Peyer's patch (tissue), 4 donors: Measurements from ENCODE around the gene PACS2. TPM values are rescaled to one million over a fixed set of nuclear protein-coding genes. Genes with fewer than 3 reads are reported as not detected.

Source experiments
- DNase-seq, 3 donors: peaks; one replicate each; pipeline ENCODE4 v3.0.0-alpha.2; 2017 to 2019
- H3K27ac ChIP-seq, 4 donors: fragments of 200-600 bp; sonication (generic); one replicate each; pipeline ENCODE4 v1.5.1; 2016 to 2019
- H3K27me3 ChIP-seq, 2 donors: fragments of 200-600 bp; sonication (generic); one replicate each; pipeline ENCODE4 v1.5.1; 2019
- H3K36me3 ChIP-seq, 3 donors: fragments of 200-600 bp; sonication (generic); one replicate each; pipeline ENCODE4 v1.5.1; 2016 to 2019
- H3K4me1 ChIP-seq, 4 donors: fragments of 200-600 bp; sonication (generic); one replicate each; pipeline ENCODE4 v1.5.1; 2016 to 2019
- H3K4me3 ChIP-seq, 4 donors: fragments of 200-600 bp; sonication (generic); 1 replicate in 3 of 4; 2 replicates in 1 of 4; pipeline ENCODE4 v1.5.1; 2016 to 2019; ENCODE audit warnings: mild to moderate bottlenecking in 1 of 4
- H3K9me3 ChIP-seq, 4 donors: fragments of 200-600 bp; sonication (generic); one replicate each; pipeline ENCODE4 v1.5.1; 2016 to 2019; ENCODE audit warnings: mild to moderate bottlenecking in 1 of 4
- CTCF ChIP-seq, 6 experiments: fragments of 450-650 bp in 4 of 6; fragments of 200-600 bp in 2 of 6; sonication (generic) in 1 of 6; IDR thresholded peaks; one replicate each; pipeline ENCODE4 v1.5.1; 2017 to 2019; ENCODE audit warnings: antibody characterized with exemption in 6 of 6, mild to moderate bottlenecking in 3 of 6, moderate library complexity in 1 of 6
- POLR2A ChIP-seq, 2 donors: fragments of 450-650 bp; IDR thresholded peaks; one replicate each; pipeline ENCODE4 v1.5.1; 2017; ENCODE audit warnings: antibody characterized with exemption in 2 of 2, mild to moderate bottlenecking in 2 of 2, moderate library complexity in 2 of 2
- total RNA-seq, 4 donors: library from RNA; depleted of rRNA; stranded (reverse); fragments of >200 nt; gene quantifications; one replicate each; pipeline ENCODE4 v1.1.0, GENCODE V29; 2016

The PACS2 gene
- total RNA-seq, 4 donors from 2014 or later, result 77.2 to 158 (median 126) TPM

DNA sequence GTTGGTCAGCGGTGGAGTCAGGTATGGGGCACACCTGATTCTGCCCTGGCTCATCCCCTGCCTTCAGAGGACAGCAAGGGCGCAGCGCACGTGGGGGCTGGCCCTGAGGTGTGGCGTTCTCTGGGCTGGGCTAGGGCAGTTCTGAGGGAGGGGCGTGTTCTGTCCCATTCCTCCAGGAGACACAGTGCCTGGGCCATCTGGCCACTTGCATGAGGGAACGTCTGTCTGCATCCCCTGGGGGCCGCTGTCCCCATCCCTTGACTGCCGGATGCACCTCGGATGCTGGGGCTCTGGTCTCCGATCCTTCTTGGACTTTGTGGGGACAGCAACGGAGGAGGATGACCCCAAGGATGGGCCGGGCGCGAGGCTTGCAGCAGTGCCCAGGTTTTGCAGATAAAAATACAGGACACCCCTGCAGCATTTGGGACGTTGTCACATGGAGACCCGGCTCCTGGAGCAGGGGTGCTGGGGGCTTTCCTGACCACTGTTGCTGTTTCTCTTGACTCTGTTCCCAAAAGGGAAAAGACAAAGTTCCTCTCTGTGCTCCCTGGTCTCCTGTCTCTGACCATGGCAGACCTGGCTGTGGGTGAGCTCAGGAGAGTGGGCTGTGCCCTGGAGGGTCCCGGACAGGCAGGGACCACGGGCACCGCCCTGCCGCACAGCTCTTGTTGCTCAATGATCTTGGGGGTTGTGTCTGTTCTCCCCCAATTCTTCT lies 112.0 kb downstream of the PACS2 start:
- TF ChIP-seq POLR2A (IDR thresholded peaks at IDR 0.05) (no peak), CTCF (IDR thresholded peaks at IDR 0.05) (no peak)
- no peak for DNase-seq
- no peaks in the 10 kb centered on the region for H3K27me3 ChIP-seq
- peaks cover 0 to 10% (median 5%) of the 10 kb centered on the region in 4 donors for H3K4me1 ChIP-seq
- no peak overlapping the region for H3K27ac ChIP-seq
- no peaks in the 10 kb centered on the region for H3K9me3 ChIP-seq
- no peak overlapping the region for H3K4me3 ChIP-seq
- no peaks in the 10 kb centered on the region for H3K36me3 ChIP-seq

GRCh38 chr14:105427412-105427811 lies 112.9 kb downstream of the PACS2 start:
- TF ChIP-seq POLR2A (IDR thresholded peaks at IDR 0.05), result no peak
- TF ChIP-seq CTCF (IDR thresholded peaks at IDR 0.05), result no peak
- Histone ChIP-seq H3K4me3 (no peak overlapping the region), H3K9me3 (no peaks in the 10 kb centered on the region), H3K27me3 (no peaks in the 10 kb centered on the region), H3K36me3 (no peaks in the 10 kb centered on the region), H3K4me1 (peaks cover 0 to 3% (median under 1%) of the 10 kb centered on the region in 4 donors), H3K27ac (no peak overlapping the region)
- no peak for DNase-seq

- Histone ChIP-seq H3K27me3 (no peaks in the 10 kb centered on the region), H3K4me3 (no peak overlapping the region), H3K27ac (no peak overlapping the region), H3K9me3 (no peaks in the 10 kb centered on the region), H3K4me1 (no peaks in the 10 kb centered on the region), H3K36me3 (no peaks in the 10 kb centered on the region)
- no peak for DNase-seq
- TF ChIP-seq CTCF (IDR thresholded peaks at IDR 0.05) (no peak), POLR2A (IDR thresholded peaks at IDR 0.05) (no peak)
Measured at GRCh38 chr14:105427936-105428485, 113.5 kb downstream of the PACS2 start.

DNA sequence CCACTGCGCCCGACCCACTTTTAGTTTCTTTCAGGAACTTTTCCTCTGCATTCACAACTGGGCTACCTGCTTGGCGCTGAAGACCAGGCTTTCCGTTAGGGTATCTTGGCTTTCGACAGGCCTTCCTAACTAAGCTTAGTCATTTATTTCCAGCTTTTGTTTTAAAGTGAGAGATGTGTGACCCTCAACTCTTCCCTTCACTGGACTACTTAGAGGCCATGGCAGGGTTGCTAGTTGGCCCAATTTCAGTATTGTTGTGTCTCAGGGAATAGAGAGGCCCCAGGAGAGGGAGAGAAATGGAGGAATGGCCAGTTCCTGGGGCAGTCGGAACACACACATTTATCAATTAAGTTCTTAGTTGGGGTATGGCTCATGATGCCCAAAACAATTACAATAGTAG lies 115.5 kb downstream of the PACS2 start:
- Histone ChIP-seq H3K4me1 (no peaks in the 10 kb centered on the region), H3K36me3 (no peaks in the 10 kb centered on the region), H3K27me3 (no peaks in the 10 kb centered on the region), H3K9me3 (no peaks in the 10 kb centered on the region), H3K4me3 (no peak overlapping the region), H3K27ac (no peak overlapping the region)
- DNase-seq, result no peak
- TF ChIP-seq POLR2A (IDR thresholded peaks at IDR 0.05), result no peak
- TF ChIP-seq CTCF (IDR thresholded peaks at IDR 0.05), result no peak

DNA sequence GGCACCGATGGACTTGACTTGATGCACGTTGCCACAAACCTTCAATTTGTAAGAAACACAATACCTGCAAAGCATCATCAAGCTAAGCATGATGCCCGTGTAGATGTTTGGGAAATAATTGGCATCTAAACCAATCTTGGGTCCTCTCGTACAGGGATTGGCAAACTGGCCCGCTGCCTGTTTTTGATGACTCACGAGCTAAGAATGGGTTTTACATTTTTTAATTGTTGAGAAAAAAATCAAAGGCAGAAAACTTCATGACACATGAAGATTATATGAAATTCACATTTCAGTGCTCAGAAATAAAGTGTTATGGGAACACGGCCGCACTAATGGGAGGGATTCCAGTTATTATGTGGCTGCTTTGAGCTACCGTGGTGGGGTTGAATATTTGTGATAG lies 116.0 kb downstream of the PACS2 start:
- Histone ChIP-seq H3K9me3 (no peaks in the 10 kb centered on the region), H3K27ac (no peak overlapping the region), H3K27me3 (no peaks in the 10 kb centered on the region), H3K36me3 (no peaks in the 10 kb centered on the region), H3K4me1 (no peaks in the 10 kb centered on the region), H3K4me3 (no peak overlapping the region)
- TF ChIP-seq POLR2A (IDR thresholded peaks at IDR 0.05), result no peak
- TF ChIP-seq CTCF (IDR thresholded peaks at IDR 0.05), result no peak
- no peak for DNase-seq
